Endodermal cell (in vitro differentiated cells): ENCODE measurements around the gene MAP3K21. TPM values are rescaled to one million over a fixed set of nuclear protein-coding genes. Genes with fewer than 3 reads are reported as not detected.

Experiments
- DNase-seq: peaks from one replicate; pipeline ENCODE4 v3.0.0-alpha.2; 2017
- H3K27ac ChIP-seq: 2 replicates; pipeline ENCODE4 v1.5.1; 2013; ENCODE audit warnings: mild to moderate bottlenecking, low read depth, low read length, moderate library complexity
- H3K27me3 ChIP-seq: 2 replicates; pipeline ENCODE4 v1.6.1; 2013; ENCODE audit warnings: mild to moderate bottlenecking, low read length, moderate library complexity; ENCODE audit not compliant: insufficient read depth, control insufficient read depth, poor library complexity, severe bottlenecking
- H3K36me3 ChIP-seq: 2 replicates; pipeline ENCODE4 v1.7.0; 2013; ENCODE audit warnings: mild to moderate bottlenecking, low read length, moderate library complexity; ENCODE audit not compliant: control insufficient read depth, insufficient read depth
- H3K4me1 ChIP-seq: one replicate; pipeline ENCODE4 v1.7.0; 2013; ENCODE audit warnings: low read length; ENCODE audit not compliant: control insufficient read depth, insufficient read depth
- H3K4me3 ChIP-seq: 2 replicates; pipeline ENCODE4 v1.5.1; 2013; ENCODE audit warnings: mild to moderate bottlenecking, low read length, moderate library complexity
- H3K9ac ChIP-seq: 2 replicates; pipeline ENCODE4 v1.6.1; 2013; ENCODE audit warnings: mild to moderate bottlenecking, low read length, moderate library complexity; ENCODE audit not compliant: poor library complexity, severe bottlenecking; ENCODE audit errors: extremely low read depth
- H3K9me3 ChIP-seq: 2 replicates; pipeline ENCODE4 v1.6.1; 2013; ENCODE audit warnings: mild to moderate bottlenecking, low read length, moderate library complexity; ENCODE audit not compliant: control insufficient read depth
- H3K27ac Mint-ChIP-seq: 2 replicates; pipeline ENCODE4 v1.8.0; 2020; ENCODE audit warnings: mixed read lengths
- H3K27me3 Mint-ChIP-seq: 2 replicates; pipeline ENCODE4 v1.8.0; 2021; ENCODE audit warnings: mild to moderate bottlenecking, mixed read lengths; ENCODE audit not compliant: insufficient read depth
- H3K36me3 Mint-ChIP-seq: 2 replicates; pipeline ENCODE4 v1.8.0; 2020; ENCODE audit warnings: low read depth, mixed read lengths
- H3K4me1 Mint-ChIP-seq: 2 replicates; pipeline ENCODE4 v1.8.0; 2020; ENCODE audit warnings: mixed read lengths
- H3K4me3 Mint-ChIP-seq: 2 replicates; pipeline ENCODE4 v1.8.0; 2020; ENCODE audit warnings: mild to moderate bottlenecking, moderate library complexity, mixed read lengths
- H3K9me3 Mint-ChIP-seq: 2 replicates; pipeline ENCODE4 v1.8.0; 2020; ENCODE audit warnings: mild to moderate bottlenecking, mixed read lengths
- CTCF ChIP-seq: fragments of 200-600 bp; sonication (generic); conservative IDR thresholded peaks from 2 replicates; pipeline ENCODE4 v1.5.0; 2021; ENCODE audit warnings: antibody characterized with exemption, mild to moderate bottlenecking
- WGBS, 2 experiments: methylation state at CpG; one replicate each; pipeline versions ENCODE4 v1.1.5 to v1.1.7; 2013; ENCODE audit warnings: missing lambda C conversion rate in 2 of 2, mixed read lengths in 1 of 2; ENCODE audit not compliant: insufficient coverage in 1 of 2, insufficient read length in 1 of 2; 5-methylcytosine and 5-hydroxymethylcytosine counted together
- long read RNA-seq, 4 experiments: library from polyadenylated mRNA in 2 of 4; library from RNA in 1 of 4; library from capped mRNA in 1 of 4; stranded (forward) in 3 of 4; unstranded in 1 of 4; transcript quantifications; one replicate each; pipeline ENCODE4 v2.0.0, GENCODE V29; 2020 to 2021; ENCODE audit warnings: inconsistent platforms in 1 of 4
- polyA plus RNA-seq, 2 experiments: library from polyadenylated mRNA; stranded (reverse); fragments of 50-300 nt; gene quantifications; one replicate each; pipeline ENCODE4 v1.2.3, GENCODE V29; 2013
- total RNA-seq, 2 donors: library from RNA; stranded (reverse); fragmentation: NEBNext Ultra II Directional in 1 of 2; extraction: Animal tissue kit (Norgen Biotek cat#: 25700) in 1 of 2; gene quantifications; 2 replicates in 1 of 2; 3 replicates in 1 of 2; pipeline ENCODE4 v1.2.1, GENCODE V29; 2021

The MAP3K21 gene
- total RNA-seq, result 10 to 100 TPM in 1 of 2 donors, 1 to 10 TPM in 1; 9.4 to 14.6 TPM
- 2.2 TPM for polyA plus RNA-seq (2013, experiment 1 of 2)
- 2.0 TPM for polyA plus RNA-seq (2013, experiment 2 of 2)
- long read RNA-seq, experiment 1, full-length matches to known transcripts, result 3 of 4 reads
- long read RNA-seq, experiment 1, partial matches to known transcripts, result 1 of 4 reads
- long read RNA-seq, experiment 1, other reads (novel, unspliced or antisense), result 0 of 4 reads
- long read RNA-seq, experiment 2, full-length matches to known transcripts, result 11 of 20 reads
- long read RNA-seq, experiment 2, partial matches to known transcripts, result 5 of 20 reads
- long read RNA-seq, experiment 2, other reads (novel, unspliced or antisense), result 4 of 20 reads
- long read RNA-seq, experiment 3, partial matches to known transcripts, result 2 of 2 reads
- long read RNA-seq, experiment 3, other reads (novel, unspliced or antisense), result 0 of 2 reads
- long read RNA-seq, experiment 4, result 0 reads

GRCh38 chr1:233327651-233328141, at the start of gene MAP3K21:
Gene MAP3K21, plus strand, starts transcription at chr1:233327724. Its CDS starts 305 bp downstream, at chr1:233328029.
- Histone ChIP-seq H3K9ac (peak within 1 kb of the TSS; percentile 25), H3K4me3 (peak within 1 kb of the TSS; percentile 81), H3K4me1 (no peaks in the 10 kb centered on the region), H3K36me3 (no peaks in the 10 kb centered on the region), H3K27me3 (peaks cover 47% of the 10 kb centered on the region), H3K27ac (no peak within 1 kb of the TSS), H3K9me3 (no peaks in the 10 kb centered on the region)
- H3K27ac Mint-ChIP-seq, result peak within 1 kb of the TSS; percentile 36
- no peaks in the 10 kb centered on the region for H3K9me3 Mint-ChIP-seq
- peak within 1 kb of the TSS; percentile 64 for H3K4me3 Mint-ChIP-seq
- H3K27me3 Mint-ChIP-seq, result peaks cover 38% of the 10 kb centered on the region
- TF ChIP-seq CTCF, result no peak
- no peak for DNase-seq
- no peaks in the 10 kb centered on the region for H3K36me3 Mint-ChIP-seq
- H3K4me1 Mint-ChIP-seq, result peaks cover 6% of the 10 kb centered on the region
- WGBS, 2 experiments, result 0% methylated on average over 67 of the region's 68 CpGs; no CpG with 5 or more reads in 1 of the 2 experiments

GRCh38 chr1:233278631-233279030, 48.9 kb upstream of the MAP3K21 start:
- Histone ChIP-seq H3K4me3 (no peak overlapping the region), H3K27me3 (no peaks in the 10 kb centered on the region), H3K9me3 (peaks cover 4% of the 10 kb centered on the region), H3K4me1 (no peaks in the 10 kb centered on the region), H3K9ac (no peak overlapping the region), H3K36me3 (no peaks in the 10 kb centered on the region), H3K27ac (no peak overlapping the region)
- Mint-ChIP-seq H3K36me3 (peaks cover 5% of the 10 kb centered on the region), H3K27me3 (no peaks in the 10 kb centered on the region), H3K4me1 (peaks cover 2% of the 10 kb centered on the region), H3K27ac (no peak overlapping the region), H3K9me3 (no peaks in the 10 kb centered on the region), H3K4me3 (no peak overlapping the region)
- WGBS, 2 experiments, result 94 to 100% methylated on average over 1 of the region's 1 CpG
- TF ChIP-seq CTCF, result no peak
- no peak for DNase-seq

- Histone ChIP-seq H3K9me3 (peaks cover 4% of the 10 kb centered on the region), H3K9ac (no peak overlapping the region), H3K4me1 (no peaks in the 10 kb centered on the region), H3K4me3 (no peak overlapping the region), H3K27ac (no peak overlapping the region), H3K27me3 (no peaks in the 10 kb centered on the region), H3K36me3 (no peaks in the 10 kb centered on the region)
- H3K27me3 Mint-ChIP-seq, result no peaks in the 10 kb centered on the region
- H3K9me3 Mint-ChIP-seq, result no peaks in the 10 kb centered on the region
- WGBS, 2 experiments, result 82 to 95% methylated on average over 2 of the region's 2 CpGs
- no peak overlapping the region for H3K4me3 Mint-ChIP-seq
- no peak overlapping the region for H3K27ac Mint-ChIP-seq
- H3K36me3 Mint-ChIP-seq, result peaks cover 5% of the 10 kb centered on the region
- no peak for TF ChIP-seq CTCF
- DNase-seq, result no peak
- H3K4me1 Mint-ChIP-seq, result peaks cover 2% of the 10 kb centered on the region
Observed at GRCh38 chr1:233279971-233280370, 47.6 kb upstream of the MAP3K21 start.
